ENCODE data around the gene TRIM38. TPM values are rescaled to one million over a fixed set of nuclear protein-coding genes. Genes with fewer than 3 reads are reported as not detected.

TRIM38 gene
- total and polyA plus RNA-seq, 2 donors (not counting 3 experiments of a cell fraction or from before 2014, with no cell fraction given) = 5.1 to 13.2 TPM

GRCh38 chr6:25991785-25992412 lies 29.3 kb downstream of the TRIM38 start:
- Histone ChIP-seq H3K4me3 (replicated peaks in 1 of 3; ENCODE audit: insufficient read depth in 1 of 3, low read depth in 1 of 3, low read length in 3 of 3) (peak overlapping the region; percentile 38 to 76 (median 40)), H3K36me3 (ENCODE audit: control insufficient read depth in 2 of 2, extremely low read depth in 1 of 2, insufficient read depth in 2 of 2, low read length in 2 of 2) (peaks cover 0 to 5% of the 10 kb centered on the region in 2 experiments), H3K4me1 (ENCODE audit: control insufficient read depth, extremely low read depth, insufficient read depth, low read length) (peaks cover 13% of the 10 kb centered on the region), H3K9me1 (replicated peaks; ENCODE audit: control insufficient read depth, extremely low read depth, insufficient read depth, low read length) (no peaks in the 10 kb centered on the region), H3K79me2 (ENCODE audit: control insufficient read depth, insufficient read depth, low read length) (no peaks in the 10 kb centered on the region), H2AFZ (ENCODE audit: low read depth, low read length) (peak overlapping the region; percentile 88), H3K9ac (replicated peaks; ENCODE audit: extremely low read depth, insufficient read depth, low read length) (peak overlapping the region; percentile 90), H3K27ac (ENCODE audit: insufficient read depth, low read depth, low read length) (peak overlapping the region; percentile 75), H3K4me2 (ENCODE audit: insufficient read depth, low read length) (peak overlapping the region; percentile 94), H3K27me3 (ENCODE audit: control insufficient read depth in 2 of 2, insufficient read depth in 2 of 2, low read length in 2 of 2) (no peaks in the 10 kb centered on the region), H4K20me1 (replicated peaks; ENCODE audit: control insufficient read depth, extremely low read depth, insufficient read depth, low read length) (no peaks in the 10 kb centered on the region), H3K9me3 (replicated peaks; ENCODE audit: control insufficient read depth, insufficient read depth, low read length) (no peaks in the 10 kb centered on the region)
- intact Hi-C loops (cut with micrococcal nuclease) (loop anchor here (1.0 to 10.0 kb wide), 6 partner anchors 21 to 1267 kb away; partner anchors contain the start of gene TRIM38), dilution Hi-C loops (cut with MboI; ENCODE audit: extremely low pct_ligation_motif_present, low sequenced_read_pairs) (no loop called here)
- TF ChIP-seq MYC (IDR thresholded peaks at IDR 0.05; ENCODE audit: low read depth, low read length) (no peak), FOS (IDR thresholded peaks at IDR 0.05; ENCODE audit: borderline replicate concordance, insufficient read depth, low read length) (no peak), EZH2 (IDR thresholded peaks at IDR 0.05; ENCODE audit: borderline replicate concordance, low read depth, low read length, severe bottlenecking) (no peak), POLR2A (IDR thresholded peaks at IDR 0.05; ENCODE audit: low read depth, low read length) (no peak), CTCF (IDR thresholded peaks at IDR 0.05; ENCODE audit: extremely low read depth in 1 of 2, insufficient read depth in 1 of 2, low read depth in 1 of 2, low read length in 2 of 2) (no peak), MAX (IDR thresholded peaks at IDR 0.05; ENCODE audit: insufficient read depth, insufficient read length) (no peak), POLR2AphosphoS5 (IDR thresholded peaks at IDR 0.05; ENCODE audit: insufficient read depth, low read depth, low read length) (no peak), JUN (IDR thresholded peaks at IDR 0.05; ENCODE audit: borderline replicate concordance, insufficient read depth, insufficient read length, low read depth) (no peak), GATA2 (IDR thresholded peaks at IDR 0.05; ENCODE audit: insufficient read depth, insufficient read length, low read depth, low read length) (no peak)
- ChIA-PET CTCF (interaction anchor here (0.6 to 3.6 kb wide), 29 partner anchors 9 to 274 kb away, joined by 3 to 31 read pairs (median 5); partner anchors contain the start of gene TRIM38), POLR2A (interaction anchor here (1.1 to 2.0 kb wide), 5 partner anchors 10 to 29 kb away, joined by 3 to 29 read pairs (median 4); partner anchors contain the start of gene TRIM38)
- TSS peak; percentile 95 for BruUV-seq (replicated peaks)
- DNase-seq (ENCODE audit: low read depth, low spot score) (no peak), FAIRE-seq (peak; percentile 35)

Data from endothelial cell of umbilical vein (primary cell).